ENCODE results near the gene CCDC159. TPM values are rescaled to one million over a fixed set of nuclear protein-coding genes. Genes with fewer than 3 reads are reported as not detected.
"Not testable (repeated sequence)": the region's sequence is repeated elsewhere in the genome, so short reads cannot be mapped to it uniquely, and the experiment has no call there.

The CCDC159 gene
- polyA plus RNA-seq, 3 donors: 21.5 to 23.3 (median 21.8) TPM

DNA sequence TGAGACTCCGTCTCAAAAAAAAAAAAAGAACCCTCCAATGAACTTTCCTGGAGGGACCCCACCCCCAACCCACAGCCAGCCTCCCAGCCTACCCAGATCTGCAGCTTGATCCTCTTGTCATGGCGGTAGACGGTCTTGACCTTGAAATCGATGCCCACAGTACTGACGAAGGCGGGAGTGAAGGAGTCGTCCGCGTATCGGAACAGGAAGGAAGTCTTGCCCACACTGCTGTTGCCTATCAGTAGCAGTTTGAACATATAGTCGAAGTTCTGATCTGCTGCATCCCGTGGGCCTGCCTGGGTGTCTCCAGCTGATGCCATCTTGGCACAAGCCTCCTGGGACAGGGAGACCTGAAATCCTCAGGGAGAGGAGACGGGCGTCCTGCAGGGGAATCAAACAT is 9.2 kb upstream of the CCDC159 start:
- no peak for DNase-seq (ENCODE audit: low read depth in 3 of 3, low spot score in 2 of 3)

DNA sequence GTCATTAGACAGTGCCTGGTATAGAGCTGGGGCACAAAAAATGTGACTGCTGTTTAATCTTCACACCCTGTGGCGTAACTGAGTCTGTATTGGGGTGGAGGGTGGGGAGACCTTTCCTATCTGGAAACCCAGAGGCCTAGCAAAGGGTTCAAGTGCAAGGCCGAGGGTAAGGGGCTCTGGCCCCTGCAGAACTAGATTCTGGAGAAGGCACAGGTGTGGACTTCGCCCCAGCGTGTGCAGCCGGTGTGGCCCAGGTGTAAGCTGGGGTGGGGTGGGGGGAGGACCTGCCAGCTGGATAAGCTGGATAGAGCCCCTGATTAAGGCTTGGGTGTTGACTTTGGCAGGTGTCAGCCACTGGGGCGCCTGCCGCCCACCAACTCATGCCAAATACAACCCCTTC is 8.2 kb upstream of the CCDC159 start:
- no peak for DNase-seq (ENCODE audit: low read depth in 3 of 3, low spot score in 2 of 3)

DNA sequence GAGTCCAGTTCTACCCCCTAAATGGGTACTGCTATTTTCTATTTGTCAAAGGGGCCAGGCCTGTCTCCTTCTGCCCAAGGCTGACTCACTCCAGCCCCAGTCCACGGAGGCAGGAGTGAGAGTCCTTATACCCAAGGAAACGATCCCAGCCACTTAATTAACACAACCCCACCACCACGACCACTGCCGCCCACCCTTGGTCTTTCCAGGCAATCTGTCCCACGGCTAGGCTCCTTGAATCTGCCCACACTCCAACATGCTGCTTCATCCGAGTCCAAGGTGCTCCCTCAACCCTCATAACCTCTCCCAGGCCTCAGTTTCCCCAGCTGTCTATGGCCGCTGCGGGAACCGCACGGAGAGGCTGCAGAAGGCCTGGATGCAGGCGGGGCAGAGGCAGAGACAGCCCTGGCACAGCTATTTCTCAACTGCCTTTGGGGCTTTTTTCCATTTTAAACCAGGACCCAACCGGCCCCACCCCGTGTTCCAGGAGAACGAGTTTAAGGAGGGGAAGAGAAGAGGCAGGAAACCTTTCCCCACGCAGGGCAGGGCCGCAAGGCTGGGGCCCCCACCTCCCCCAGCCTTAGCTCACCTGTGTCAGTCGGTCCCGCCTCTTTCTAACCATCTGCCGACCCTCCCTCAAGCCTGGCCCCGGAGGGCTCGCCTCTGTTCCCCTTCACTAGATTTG is 7.6 kb upstream of the CCDC159 start:
- DNase-seq (ENCODE audit: low read depth in 3 of 3, low spot score in 2 of 3): no peak

DNA sequence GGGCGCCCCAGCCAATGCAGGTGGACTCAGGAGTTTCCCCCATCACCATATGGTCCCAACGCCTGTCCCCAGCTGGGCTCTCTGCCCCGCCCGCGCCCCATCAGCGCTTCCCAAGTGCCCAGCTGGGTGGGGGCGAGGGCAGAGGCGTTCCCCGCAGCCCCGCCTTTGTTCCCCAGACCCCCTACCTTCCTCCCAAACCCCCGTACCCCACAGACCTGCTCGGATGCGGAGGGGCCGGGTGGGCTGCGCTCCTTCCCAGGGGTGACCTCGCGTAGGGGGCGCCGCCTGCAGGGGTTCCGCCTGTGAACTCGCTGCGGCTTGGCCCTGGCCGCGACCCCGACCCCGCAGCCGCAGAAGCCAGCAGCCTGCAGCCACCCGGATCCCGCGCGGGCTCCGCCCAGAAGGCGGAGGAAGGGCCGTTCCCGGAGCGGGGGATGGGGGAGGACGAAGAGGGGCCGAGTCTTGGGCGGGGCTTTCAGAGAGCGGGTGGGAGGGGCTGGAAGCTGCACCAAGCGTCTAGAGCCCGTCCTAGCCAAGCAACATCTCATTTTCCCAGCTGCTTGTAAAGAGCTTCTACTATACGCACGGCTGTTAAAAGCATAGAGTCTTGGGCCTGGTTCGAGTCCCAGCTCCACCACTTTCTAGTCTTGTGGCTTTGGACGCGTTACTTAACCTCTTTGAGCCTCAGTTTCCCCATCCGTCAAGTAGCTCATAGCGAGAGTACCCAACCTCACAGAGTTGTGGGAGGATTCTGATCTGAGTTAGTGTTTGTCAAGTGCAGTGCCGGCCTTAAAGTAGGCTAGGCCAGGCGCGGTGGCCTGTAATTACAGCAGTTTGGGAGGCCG is 6.8 kb upstream of the CCDC159 start, which contains the start of gene RAB3D:
Gene RAB3D, minus strand, starts transcription at position 404 of the 845 bp plus-strand sequence. CDS start 2,258 bp downstream, outside the sequence.
- DNase-seq (ENCODE audit: low read depth in 3 of 3, low spot score in 2 of 3): peak; percentile 74 to 88 (median 76)

DNA sequence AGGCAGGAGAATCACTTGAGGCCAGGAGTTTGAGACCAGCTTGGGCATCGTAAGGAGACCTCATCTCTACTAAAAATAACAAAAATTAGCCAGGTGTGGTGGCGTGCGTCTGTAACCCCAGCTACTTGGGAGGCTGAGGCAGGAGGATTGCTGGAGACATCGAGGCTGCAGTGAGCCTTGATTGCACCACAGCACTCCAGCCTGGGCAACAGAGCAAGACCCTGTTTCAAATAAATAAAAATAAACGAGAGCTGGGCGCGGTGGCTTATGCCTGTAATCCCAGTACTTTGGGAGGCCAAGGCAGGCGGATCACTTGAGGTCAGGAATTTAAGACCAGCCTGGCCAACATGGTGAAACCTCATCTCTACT is 6.2 kb upstream of the CCDC159 start:
- DNase-seq (ENCODE audit: low read depth in 3 of 3, low spot score in 2 of 3): not testable (repeated sequence)

DNA sequence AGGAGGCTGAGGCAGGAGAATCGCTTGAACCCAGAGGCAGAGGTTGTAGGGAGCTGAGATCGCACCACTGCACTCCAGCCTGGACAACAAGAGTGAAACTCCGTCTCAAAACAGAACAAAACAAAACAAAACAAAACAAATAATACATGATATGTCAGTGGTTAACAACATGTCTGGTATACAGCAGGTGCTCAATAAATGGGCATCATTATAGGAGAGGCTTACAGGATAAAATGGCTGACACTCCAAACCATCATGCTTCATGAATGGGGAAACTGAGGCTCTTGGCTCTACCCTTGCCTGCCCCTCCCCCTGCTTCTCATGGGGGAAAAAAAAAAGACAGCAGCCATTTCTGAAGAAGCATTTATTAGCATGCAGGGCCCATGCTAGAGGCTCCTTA is 3.9 kb upstream of the CCDC159 start:
- no peak for DNase-seq (ENCODE audit: low read depth in 3 of 3, low spot score in 2 of 3)

DNA sequence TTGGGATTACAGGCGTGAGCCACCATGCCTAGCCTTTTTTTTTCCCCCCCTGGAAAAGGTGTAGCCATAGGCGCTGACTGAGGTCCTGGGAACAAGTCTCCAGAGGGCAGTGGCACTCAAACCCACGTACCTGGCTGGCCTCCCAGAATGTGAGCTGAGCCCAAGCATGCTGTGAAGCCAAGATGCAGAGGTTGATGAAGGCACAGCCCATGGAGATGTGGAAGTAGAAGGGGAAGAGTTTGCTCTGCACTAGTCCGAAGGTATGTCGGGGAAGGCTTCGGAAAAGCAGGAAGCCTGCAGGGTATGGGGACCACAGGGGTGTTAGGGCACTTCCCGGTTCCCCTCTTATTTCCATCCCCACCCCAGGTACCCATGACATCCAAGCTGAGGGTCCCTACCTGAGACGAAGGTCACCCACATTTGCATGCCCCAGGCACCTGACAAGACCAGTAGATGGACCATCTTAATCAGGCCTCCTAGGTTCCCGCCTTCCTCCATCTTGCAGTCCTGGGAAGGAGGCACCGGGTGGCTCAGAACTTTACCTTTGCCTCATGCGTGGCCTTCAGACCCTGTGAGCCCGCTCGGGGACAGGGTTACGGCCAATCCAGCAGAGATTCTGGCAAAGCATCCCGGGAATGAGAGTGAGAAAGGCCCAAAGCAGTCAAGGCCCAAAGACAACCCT is 1.1 kb upstream of the CCDC159 start:
- DNase-seq (ENCODE audit: low read depth in 3 of 3, low spot score in 2 of 3): no peak

DNA sequence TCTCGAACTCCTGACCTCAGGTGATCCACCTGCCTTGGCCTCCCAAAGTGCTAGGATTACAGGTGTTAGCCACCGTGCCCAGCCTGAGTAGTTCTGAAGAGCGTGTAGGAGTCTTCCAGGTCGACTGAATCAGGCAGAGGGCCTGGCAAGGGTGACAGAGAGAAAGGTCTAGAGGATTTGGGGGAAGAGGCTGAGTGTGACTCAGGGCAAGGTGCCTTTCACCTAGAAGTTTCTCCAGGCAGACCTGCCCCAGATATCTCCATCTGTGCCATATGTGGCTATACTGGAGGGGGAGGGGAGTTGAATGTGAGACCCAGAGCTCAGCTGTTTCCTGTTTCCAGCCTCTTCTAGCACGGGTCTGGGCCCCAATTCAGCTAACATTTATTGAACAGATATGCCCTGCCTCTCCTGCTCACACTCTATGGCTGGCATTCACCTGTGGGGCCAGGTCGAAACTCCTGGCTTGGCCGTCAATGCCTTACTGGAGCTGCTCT is 1.3 kb downstream of the CCDC159 start:
- no peak for DNase-seq (ENCODE audit: low read depth in 3 of 3, low spot score in 2 of 3)

DNA sequence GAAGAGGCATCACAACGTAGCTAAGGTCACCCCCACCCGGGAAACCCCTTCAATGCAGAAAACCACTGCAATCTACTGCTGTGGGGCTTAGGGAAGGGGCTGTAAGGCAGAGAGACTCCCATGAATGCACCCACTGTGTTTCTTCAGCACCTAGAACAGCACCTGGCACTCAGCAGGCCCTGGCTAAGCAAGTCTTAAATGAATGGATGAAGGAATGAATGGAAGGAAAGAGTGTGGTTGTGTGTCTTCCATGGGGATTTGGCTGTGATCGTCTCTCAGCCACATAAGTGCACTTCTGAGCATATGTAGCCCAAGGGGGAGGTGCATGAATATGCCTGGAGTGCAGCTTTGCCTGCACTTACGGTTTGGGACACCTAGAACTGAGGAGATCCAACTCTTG is 2.9 kb downstream of the CCDC159 start:
- no peak for DNase-seq (ENCODE audit: low read depth in 3 of 3, low spot score in 2 of 3)

DNA sequence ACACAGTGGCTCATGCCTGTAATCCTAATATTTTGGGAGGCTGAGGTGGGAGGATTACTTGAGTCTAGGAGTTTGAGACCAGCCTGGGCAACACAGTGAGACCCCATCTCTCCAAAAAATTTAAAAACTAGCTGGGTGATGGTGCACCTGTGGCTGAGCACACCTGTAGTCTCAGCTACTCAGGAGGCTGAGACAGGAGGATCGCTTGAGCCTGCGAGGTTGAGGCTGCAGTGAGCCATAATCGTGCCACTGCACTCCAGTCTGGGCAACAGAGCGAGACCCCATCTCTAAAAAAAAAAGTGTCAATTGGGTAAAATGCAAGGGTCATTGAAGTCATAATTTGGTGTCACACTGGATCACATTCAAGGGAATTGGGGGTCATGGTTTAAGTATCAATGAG is 7.8 kb downstream of the CCDC159 start:
- DNase-seq (ENCODE audit: low read depth in 3 of 3, low spot score in 2 of 3): not testable (repeated sequence)

DNA sequence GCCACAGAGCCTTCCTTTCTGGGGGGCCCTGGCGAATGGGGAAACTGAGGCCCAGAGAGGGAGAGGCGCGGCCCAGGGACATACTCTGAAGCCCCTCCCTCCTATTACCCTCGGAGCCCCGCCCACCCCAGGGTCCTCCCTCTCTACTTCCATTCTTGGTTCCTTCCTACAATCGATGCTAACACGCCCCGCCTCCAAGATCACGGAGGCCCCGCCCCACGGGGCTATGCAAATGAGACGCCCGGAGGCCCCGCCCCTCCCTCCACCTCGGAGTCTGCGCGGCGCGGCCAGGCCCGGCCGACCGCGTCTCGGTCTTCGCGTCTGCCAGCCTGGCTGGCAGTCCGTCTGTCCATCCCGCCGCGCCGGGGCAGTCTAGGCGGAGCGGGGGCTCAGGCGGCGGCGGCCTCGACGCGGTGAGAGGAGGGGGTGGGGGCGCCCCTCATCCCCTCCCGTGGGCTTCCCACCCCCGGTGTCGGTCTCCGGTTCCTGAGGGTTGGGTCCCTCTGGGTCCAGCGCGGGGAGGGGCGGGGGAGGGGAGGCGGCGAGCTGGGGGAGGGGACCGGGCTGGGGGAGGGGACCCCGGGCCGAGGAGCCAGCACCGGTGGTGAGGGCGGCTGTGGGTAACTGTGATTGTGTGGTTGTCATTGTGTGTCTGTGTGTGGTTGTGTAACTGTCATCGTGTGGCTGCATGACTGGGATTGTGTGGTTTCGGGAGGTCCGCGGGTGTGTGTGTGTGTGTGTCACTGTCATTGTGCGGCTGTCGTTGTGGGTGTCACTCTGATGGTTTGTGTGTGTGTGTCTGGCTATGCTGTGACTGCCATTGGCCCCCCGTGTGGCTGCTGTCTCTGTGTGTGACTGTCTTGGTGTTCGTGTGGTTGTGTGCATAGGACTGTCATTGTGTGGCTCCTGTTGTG is 9.1 kb downstream of the CCDC159 start, which contains the start of gene PLPPR2:
Gene PLPPR2, plus strand, starts transcription at position 273 of the 914 bp plus-strand sequence. CDS start 2,242 bp downstream, outside the sequence.
- peak in 1 of 3 donors; percentile 70 for DNase-seq (ENCODE audit: low read depth in 3 of 3, low spot score in 2 of 3)

DNA sequence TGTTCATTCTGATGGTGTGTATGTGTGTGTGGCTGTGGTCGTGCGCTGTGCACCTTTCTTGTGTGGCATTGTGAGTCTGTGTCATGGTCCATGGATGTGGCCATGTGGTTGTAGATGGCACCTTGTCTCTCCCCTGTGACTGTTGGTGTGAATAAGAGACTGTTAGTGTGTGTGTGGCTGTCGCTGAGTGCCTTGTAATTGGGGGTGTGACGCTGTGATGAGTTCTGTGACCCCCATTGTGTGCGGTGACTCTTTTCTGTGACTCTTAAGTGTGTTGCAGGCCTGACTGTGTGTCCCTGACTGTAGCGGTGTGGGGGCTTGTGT is 9.7 kb downstream of the CCDC159 start:
- no peak for DNase-seq (ENCODE audit: low read depth in 3 of 3, low spot score in 2 of 3)

DNA sequence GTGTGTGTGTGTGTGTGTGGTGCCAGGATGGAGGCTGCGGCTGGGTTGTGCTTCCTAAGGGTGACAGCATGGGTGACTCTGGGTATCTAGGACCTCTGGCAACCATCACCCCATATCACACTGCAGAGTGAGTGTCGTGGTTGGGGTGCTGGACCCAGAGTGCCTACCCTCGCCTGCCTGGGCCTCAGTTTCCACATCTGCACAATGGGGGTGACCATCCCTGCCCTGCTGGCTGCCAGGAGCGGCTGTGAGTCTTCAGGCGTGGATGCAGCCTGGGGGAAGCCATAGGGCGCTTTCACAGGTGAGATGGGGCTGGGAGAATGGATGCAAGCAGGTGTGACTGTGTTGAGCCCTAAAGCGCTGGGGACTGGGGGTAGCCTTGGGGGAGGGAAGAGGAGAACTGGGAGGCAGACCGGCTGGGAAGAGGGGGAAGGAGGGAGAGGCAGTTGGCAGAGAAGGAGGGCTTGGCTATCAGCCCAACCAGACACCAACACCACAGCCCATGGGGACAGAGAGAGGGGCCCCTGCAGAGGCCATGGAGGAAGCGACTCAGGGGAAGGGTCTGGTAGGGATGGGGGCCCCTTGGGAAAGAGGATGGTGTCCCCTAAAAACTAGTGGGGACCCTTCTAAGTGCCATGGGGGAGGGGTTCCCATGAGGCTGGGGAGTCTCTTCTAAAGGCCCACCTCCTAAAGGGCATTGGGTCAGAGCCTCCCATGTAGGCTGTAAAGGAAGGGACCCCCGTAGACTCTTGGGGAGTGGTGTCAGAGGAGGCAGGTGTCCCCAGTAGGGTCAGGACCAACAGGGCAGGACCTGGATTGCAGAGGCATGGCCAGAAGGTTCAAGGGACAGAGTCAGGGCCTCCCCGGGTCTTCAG is 10.6 kb downstream of the CCDC159 start:
- no peak for DNase-seq (ENCODE audit: low read depth in 3 of 3, low spot score in 2 of 3)

DNA sequence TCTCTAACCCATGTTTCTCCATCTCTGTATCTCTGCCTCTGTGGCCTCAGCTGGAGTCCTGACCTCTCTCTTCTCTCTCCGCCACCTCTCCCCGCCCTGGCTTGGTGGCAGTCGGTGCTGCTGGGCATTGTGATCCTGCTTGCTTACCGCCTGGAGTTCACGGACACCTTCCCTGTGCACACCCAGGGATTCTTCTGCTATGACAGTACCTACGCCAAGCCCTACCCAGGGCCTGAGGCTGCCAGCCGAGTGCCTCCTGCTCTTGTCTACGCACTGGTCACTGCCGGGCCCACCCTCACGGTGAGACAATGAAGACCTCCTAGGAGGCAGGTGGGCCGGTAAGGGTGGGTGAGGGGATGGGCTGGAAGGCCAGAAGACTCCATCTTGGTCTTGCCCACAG is 13.1 kb downstream of the CCDC159 start:
- DNase-seq (ENCODE audit: low read depth in 3 of 3, low spot score in 2 of 3): no peak

DNA sequence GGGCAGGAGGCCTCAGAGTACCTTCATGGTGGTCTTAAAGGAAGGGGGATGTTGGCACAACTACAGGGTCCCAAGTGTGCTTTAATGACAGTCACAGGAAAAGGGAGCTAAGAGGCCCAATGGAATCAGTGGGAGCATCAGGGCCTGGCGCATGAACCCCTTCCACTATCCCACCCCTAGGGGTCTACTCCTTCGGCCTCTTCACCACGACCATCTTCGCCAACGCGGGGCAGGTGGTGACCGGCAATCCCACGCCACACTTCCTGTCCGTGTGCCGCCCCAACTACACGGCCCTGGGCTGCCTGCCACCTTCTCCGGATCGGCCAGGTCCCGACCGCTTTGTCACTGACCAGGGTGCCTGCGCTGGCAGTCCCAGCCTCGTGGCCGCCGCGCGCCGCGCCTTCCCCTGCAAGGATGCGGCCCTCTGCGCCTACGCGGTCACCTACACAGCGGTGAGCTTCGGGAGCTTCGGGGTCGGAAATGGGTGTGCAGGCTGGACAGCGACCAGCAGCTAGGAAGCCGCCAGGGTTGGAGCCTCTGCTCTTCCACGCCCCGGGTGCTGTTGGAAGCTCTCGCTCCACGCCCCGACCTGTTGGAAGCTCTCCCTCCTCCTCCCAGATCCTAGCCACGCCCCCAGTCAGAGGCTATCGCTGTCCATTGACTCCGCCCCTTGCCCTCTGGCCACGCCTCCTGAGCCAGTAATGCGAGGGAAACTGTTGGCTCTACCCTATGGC is 14.9 kb downstream of the CCDC159 start:
- no peak for DNase-seq (ENCODE audit: low read depth in 3 of 3, low spot score in 2 of 3)

DNA sequence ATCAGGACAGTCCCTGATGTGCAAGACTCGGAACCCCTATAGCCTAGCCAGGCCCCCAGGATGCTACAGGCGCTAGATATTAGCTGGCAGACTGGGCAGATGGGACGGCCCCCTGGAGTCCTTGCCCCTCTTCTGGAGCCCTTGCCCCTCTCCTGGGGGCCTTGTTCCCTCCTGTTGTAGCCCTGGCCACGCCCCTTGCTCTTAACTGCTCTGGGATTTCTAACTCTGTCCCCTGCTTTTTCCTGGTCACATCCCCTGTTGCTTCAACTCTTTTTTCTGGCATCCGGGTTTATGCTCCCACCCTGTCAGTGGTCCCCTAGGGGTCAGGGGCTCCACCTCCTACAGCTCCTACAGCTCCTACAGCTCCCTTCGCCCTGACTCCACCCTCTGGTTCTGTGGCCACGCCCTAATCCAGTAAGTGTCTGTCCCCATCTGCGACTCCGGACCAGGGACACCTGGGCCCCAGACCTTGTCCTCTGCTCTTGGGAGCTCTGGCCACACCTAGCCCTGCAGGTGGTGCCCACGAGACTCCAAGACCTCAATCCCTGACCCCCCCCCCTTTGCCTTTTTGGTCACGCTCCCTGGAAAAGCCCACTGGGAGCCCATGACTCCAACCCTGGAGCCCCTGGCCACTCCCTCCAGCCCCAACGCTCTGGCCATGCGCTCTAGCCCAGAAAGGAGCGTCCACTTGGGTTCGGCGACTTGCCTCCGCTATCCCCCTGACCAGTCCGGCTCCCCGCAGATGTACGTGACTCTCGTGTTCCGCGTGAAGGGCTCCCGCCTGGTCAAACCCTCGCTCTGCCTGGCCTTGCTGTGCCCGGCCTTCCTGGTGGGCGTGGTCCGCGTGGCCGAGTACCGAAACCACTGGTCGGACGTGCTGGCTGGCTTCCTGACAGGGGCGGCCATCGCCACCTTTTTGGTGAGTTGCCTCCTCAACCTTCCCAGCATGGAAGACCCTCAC is 15.7 kb downstream of the CCDC159 start:
- no peak for DNase-seq (ENCODE audit: low read depth in 3 of 3, low spot score in 2 of 3)

DNA sequence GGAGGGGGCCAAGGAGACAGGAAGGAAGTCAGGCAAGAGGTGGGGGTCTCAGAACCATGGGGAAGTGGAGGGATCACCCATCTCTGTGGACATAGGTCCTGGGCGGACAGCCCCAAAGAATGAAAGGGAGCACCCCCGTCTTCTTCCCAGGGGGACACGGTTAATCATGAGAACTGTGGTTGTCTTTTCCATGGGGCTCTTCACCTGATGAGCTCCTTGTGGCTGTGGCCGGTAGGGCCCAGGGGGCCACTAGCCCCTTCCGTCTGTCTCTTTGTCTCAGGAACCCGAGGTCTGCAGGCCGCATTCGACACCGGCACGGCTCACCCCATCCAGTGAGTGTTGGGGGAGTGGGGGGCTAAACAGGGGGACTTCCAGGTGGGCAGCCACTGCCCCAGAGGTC is 17.6 kb downstream of the CCDC159 start:
- no peak for DNase-seq (ENCODE audit: low read depth in 3 of 3, low spot score in 2 of 3)

Measured in right renal cortex interstitium (tissue), 3 donors.